Cardiac fibroblast (primary cell): ENCODE measurements around the gene SNRPA1.
"Not testable (repeated sequence)": the region's sequence is repeated elsewhere in the genome, so short reads cannot be mapped to it uniquely, and the experiment has no call there.

Experiments
- DNase-seq, 2 donors: peaks; one replicate each; pipeline versions ENCODE4 v3.0.0 to v3.0.0-alpha.2; 2010; ENCODE audit warnings: low read depth in 2 of 2
- H3K4me3 ChIP-seq, 2 donors: replicated peaks in 1 of 2; 1 replicate in 1 of 2; 2 replicates in 1 of 2; pipeline ENCODE4 v1.5.1; 2011; ENCODE audit warnings: low read depth in 2 of 2, low read length in 2 of 2, mild to moderate bottlenecking in 2 of 2, moderate library complexity in 1 of 2
- TF ChIP-seq, protein P1 (sequence below): IDR thresholded peaks from one replicate; pipeline ENCODE4 v1.5.1; 2011; ENCODE audit warnings: low read depth, mild to moderate bottlenecking, low read length, inconsistent platforms

SNRPA1 gene

DNA sequence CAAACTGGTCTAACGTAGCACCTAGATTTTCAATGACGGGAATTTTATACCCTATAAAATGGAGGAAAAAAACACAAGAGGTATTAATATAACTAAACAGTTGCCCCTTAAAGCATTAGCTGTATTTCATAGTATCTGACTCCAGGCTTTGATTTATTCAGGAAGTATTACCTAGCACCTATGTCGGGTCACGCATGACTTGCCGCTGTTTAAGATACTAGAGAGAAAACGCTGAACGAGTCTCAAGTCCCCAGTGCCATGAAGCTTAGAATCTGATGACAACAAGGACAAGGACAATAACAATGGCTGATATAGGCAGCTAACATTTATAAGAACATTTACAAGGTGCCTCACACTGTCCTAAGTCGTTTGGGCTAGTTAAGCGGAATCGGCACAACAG, 1.9 kb downstream of the SNRPA1 start:
- DNase-seq, result peak in 1 of 2 donors; percentile 5
- H3K4me3 ChIP-seq, result peak overlapping the region; percentile 12 to 92
- TF ChIP-seq, protein P1, sequence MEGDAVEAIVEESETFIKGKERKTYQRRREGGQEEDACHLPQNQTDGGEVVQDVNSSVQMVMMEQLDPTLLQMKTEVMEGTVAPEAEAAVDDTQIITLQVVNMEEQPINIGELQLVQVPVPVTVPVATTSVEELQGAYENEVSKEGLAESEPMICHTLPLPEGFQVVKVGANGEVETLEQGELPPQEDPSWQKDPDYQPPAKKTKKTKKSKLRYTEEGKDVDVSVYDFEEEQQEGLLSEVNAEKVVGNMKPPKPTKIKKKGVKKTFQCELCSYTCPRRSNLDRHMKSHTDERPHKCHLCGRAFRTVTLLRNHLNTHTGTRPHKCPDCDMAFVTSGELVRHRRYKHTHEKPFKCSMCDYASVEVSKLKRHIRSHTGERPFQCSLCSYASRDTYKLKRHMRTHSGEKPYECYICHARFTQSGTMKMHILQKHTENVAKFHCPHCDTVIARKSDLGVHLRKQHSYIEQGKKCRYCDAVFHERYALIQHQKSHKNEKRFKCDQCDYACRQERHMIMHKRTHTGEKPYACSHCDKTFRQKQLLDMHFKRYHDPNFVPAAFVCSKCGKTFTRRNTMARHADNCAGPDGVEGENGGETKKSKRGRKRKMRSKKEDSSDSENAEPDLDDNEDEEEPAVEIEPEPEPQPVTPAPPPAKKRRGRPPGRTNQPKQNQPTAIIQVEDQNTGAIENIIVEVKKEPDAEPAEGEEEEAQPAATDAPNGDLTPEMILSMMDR, result no peak

DNA sequence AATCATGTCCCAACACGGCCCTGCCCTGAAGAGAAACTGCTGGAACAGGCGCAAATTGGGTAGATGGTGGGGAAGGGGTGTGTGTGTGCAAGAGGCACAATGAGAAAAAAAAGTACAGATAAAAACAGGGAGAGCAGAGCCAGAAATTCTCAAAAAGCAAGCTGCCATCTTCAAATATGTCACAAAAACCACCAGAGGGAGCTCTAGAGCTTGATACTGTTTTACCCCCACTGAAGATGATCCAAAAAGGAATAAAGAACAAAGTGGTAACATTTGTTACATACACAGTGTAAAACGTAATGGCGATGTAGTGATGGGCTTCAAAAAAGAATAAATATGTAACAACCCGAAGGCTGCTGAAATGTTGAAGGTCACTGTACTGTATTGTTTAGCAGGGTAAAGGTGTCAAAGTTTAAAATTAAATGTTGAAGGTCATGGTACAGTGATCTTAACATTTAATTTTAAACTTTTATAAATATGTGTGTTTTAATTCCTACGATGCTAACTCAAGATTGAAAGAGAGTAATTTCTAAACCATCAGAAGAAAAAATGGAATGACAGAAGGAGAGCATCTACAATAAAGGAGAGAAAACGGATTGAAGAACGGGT, 6.0 kb downstream of the SNRPA1 start:
- TF ChIP-seq, protein P1, result peak; percentile 63
- no peak overlapping the region for H3K4me3 ChIP-seq
- DNase-seq, result peak; percentile 71 to 76

DNA sequence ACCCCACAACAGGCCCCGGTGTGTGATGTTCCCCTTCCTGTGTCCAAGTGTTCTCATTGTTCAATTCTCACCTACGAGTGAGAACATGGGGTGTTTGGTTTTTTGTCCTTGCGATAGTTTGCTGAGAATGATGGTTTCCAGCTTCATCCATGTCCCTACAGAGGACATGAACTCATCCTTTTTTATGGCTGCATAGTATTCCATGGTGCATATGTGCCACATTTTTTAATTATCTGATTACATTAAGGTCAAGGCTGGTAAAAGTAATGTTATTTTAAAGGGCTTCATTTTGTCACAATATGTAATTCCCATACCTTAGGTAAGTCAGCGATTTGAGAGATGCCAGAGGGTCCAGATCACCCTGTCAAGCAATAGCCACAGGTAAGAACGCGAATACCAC, 7.7 kb downstream of the SNRPA1 start:
- not testable (repeated sequence) for DNase-seq, H3K4me3 ChIP-seq

GRCh38 chr15:101286471-101287114, 8.5 kb downstream of the SNRPA1 start:
- no peak for DNase-seq
- no peak overlapping the region for H3K4me3 ChIP-seq
- TF ChIP-seq, protein P1, result no peak

GRCh38 chr15:101283931-101284330, 11.1 kb downstream of the SNRPA1 start:
- H3K4me3 ChIP-seq, result no peak overlapping the region
- DNase-seq, result no peak
- TF ChIP-seq, protein P1, result no peak

DNA sequence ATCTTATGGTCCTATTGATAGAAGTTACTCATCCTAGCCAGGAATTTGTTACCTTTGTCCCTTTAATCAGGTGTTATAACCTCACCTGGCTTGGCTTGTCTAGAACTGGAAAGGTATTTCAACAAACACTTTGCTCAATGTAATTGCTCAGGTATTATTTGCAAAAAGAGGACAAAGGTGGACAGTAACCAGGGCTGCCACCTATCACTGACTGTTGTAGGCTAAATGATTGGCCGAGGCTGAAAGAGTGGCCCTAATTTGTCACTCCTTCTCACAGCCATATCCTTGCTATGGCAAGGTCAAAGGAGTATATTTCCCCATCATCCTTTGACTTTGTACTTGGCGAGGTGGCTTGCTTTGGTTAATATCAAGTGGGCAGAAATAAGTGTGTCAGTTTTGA, 15.0 kb downstream of the SNRPA1 start:
- H3K4me3 ChIP-seq, result no peak overlapping the region
- TF ChIP-seq, protein P1, result no peak
- DNase-seq, result no peak

GRCh38 chr15:101277943-101278564, 17.0 kb downstream of the SNRPA1 start:
- H3K4me3 ChIP-seq, result peak overlapping the region; percentile 49
- DNase-seq, result no peak
- TF ChIP-seq, protein P1, result no peak
